H1 (cell line): ENCODE results near the gene CFAP61. TPM values are rescaled to one million over a fixed set of nuclear protein-coding genes. Genes with fewer than 3 reads are reported as not detected.

Experiments
- CTCF ChIA-PET: fragments of 300-600 bp; sonication (Branson Sonifier 250); formaldehyde crosslinking; loops from one replicate; lab custom pipeline; 2021; ENCODE audit not compliant: partially characterized antibody; lab: Charles Lee
- POLR2A ChIA-PET: fragments of 300-600 bp; sonication (Branson Sonifier 250); formaldehyde crosslinking; loops from one replicate; lab custom pipeline; 2021; ENCODE audit warnings: inconsistent platforms; ENCODE audit not compliant: partially characterized antibody; lab: Charles Lee
- DNase-seq, 2 experiments: peaks; one replicate each; pipeline versions ENCODE4 v3.0.0 to v3.0.0-alpha.2; 2010 to 2022; ENCODE audit warnings: low spot score in 2 of 2, low read depth in 1 of 2, mixed read lengths in 1 of 2
- FAIRE-seq: peaks from 2 replicates; lab custom pipeline; 2011; peaks lifted over from hg19 to GRCh38; lab: Jason Lieb, UNC
- H2AFZ ChIP-seq: 2 replicates; pipeline ENCODE4 v1.8.1; 2012; ENCODE audit warnings: low read length, inconsistent platforms
- H2AK5ac ChIP-seq: 2 replicates; pipeline ENCODE4 v1.6.1; 2013; ENCODE audit warnings: low read depth, low read length
- H2BK120ac ChIP-seq: replicated peaks from 2 replicates; pipeline ENCODE3; 2013; ENCODE audit warnings: low read depth, low read length, inconsistent platforms
- H2BK12ac ChIP-seq: 2 replicates; pipeline ENCODE4 v1.6.1; 2013; ENCODE audit warnings: low read depth, low read length
- H2BK15ac ChIP-seq: 2 replicates; pipeline ENCODE4 v1.6.1; 2013; ENCODE audit warnings: low read length
- H2BK20ac ChIP-seq: 2 replicates; pipeline ENCODE4 v1.6.1; 2013; ENCODE audit warnings: low read length
- H2BK5ac ChIP-seq: 2 replicates; pipeline ENCODE4 v1.6.1; 2013; ENCODE audit warnings: low read depth, low read length
- H3K14ac ChIP-seq: 2 replicates; pipeline ENCODE4 v1.6.1; 2013; ENCODE audit warnings: inconsistent platforms; ENCODE audit not compliant: insufficient read length
- H3K18ac ChIP-seq: 2 replicates; pipeline ENCODE4 v1.6.1; 2013; ENCODE audit warnings: low read length; ENCODE audit errors: extremely low read depth
- H3K23ac ChIP-seq: 2 replicates; pipeline ENCODE4 v1.6.1; 2013; ENCODE audit warnings: inconsistent platforms; ENCODE audit not compliant: insufficient read length
- H3K23me2 ChIP-seq: 2 replicates; pipeline ENCODE4 v1.6.1; 2013; ENCODE audit warnings: low read depth, low read length
- H3K27ac ChIP-seq: 2 replicates; pipeline ENCODE4 v1.6.1; 2011; ENCODE audit warnings: low read depth, low read length, inconsistent platforms
- H3K27me3 ChIP-seq, 4 experiments: replicated peaks in 1 of 4; 1 replicate in 1 of 4; 2 replicates in 3 of 4; pipeline versions ENCODE4 v1.6.1 to v1.8.1; 2011 to 2013; ENCODE audit warnings: low read length in 3 of 4, mild to moderate bottlenecking in 3 of 4, inconsistent platforms in 2 of 4, mixed read lengths in 2 of 4, moderate library complexity in 1 of 4; ENCODE audit not compliant: control insufficient read depth in 3 of 4, insufficient read depth in 3 of 4; ENCODE audit errors: extremely low read depth in 1 of 4
- H3K36me3 ChIP-seq, 4 experiments: 2 replicates each; pipeline versions ENCODE4 v1.6.1 to v1.8.1; 2011 to 2013; ENCODE audit warnings: mild to moderate bottlenecking in 4 of 4, low read length in 3 of 4, moderate library complexity in 2 of 4, control low read depth in 1 of 4, inconsistent platforms in 1 of 4; ENCODE audit not compliant: insufficient read depth in 4 of 4, control insufficient read depth in 2 of 4
- H3K4ac ChIP-seq: replicated peaks from 2 replicates; pipeline ENCODE3; 2013; ENCODE audit warnings: low read length, low read depth, mixed read lengths, inconsistent platforms; ENCODE audit not compliant: insufficient read length
- H3K4me1 ChIP-seq, 4 experiments: replicated peaks in 1 of 4; 1 replicate in 1 of 4; 2 replicates in 3 of 4; pipeline versions ENCODE4 v1.6.1 to v1.8.1; 2011 to 2013; ENCODE audit warnings: low read length in 3 of 4, inconsistent platforms in 2 of 4, mixed read lengths in 1 of 4; ENCODE audit not compliant: insufficient read depth in 4 of 4, control insufficient read depth in 3 of 4
- H3K4me2 ChIP-seq, 2 experiments: 2 replicates each; pipeline versions ENCODE4 v1.6.1 to v1.8.1; 2011 to 2013; ENCODE audit warnings: low read depth in 2 of 2, low read length in 2 of 2, control low read depth in 1 of 2, inconsistent platforms in 1 of 2, mild to moderate bottlenecking in 1 of 2; ENCODE audit not compliant: insufficient read depth in 1 of 2
- H3K4me3 ChIP-seq, 4 experiments: fragments of 200-600, 300-600 bp in 1 of 4; sonication (generic), shearing (Covaris generic), sonication (Bioruptor Twin) in 1 of 4; 2 replicates each; pipeline versions ENCODE4 v1.5.1 to v1.8.1; 2011 to 2016; ENCODE audit warnings: low read length in 4 of 4, low read depth in 3 of 4, control low read depth in 2 of 4, inconsistent platforms in 2 of 4, mild to moderate bottlenecking in 2 of 4, mixed read lengths in 1 of 4, moderate library complexity in 1 of 4; ENCODE audit not compliant: insufficient read depth in 2 of 4; ENCODE audit errors: extremely low read depth in 1 of 4
- H3K56ac ChIP-seq: replicated peaks from 2 replicates; pipeline ENCODE3; 2013; ENCODE audit warnings: low read depth, mild to moderate bottlenecking, mixed read lengths, low read length, inconsistent platforms; ENCODE audit not compliant: insufficient read length
- H3K79me1 ChIP-seq: 2 replicates; pipeline ENCODE4 v1.6.1; 2013; ENCODE audit warnings: low read depth, low read length, control low read depth
- H3K79me2 ChIP-seq, 2 experiments: 2 replicates each; pipeline versions ENCODE4 v1.6.1 to v1.8.1; 2012 to 2013; ENCODE audit warnings: low read length in 2 of 2, mild to moderate bottlenecking in 2 of 2, inconsistent platforms in 1 of 2; ENCODE audit not compliant: insufficient read depth in 2 of 2, control insufficient read depth in 1 of 2
- H3K9ac ChIP-seq, 4 experiments: replicated peaks in 1 of 4; 1 replicate in 1 of 4; 2 replicates in 3 of 4; pipeline versions ENCODE4 v1.6.1 to v1.8.1; 2011 to 2013; ENCODE audit warnings: low read depth in 3 of 4, low read length in 3 of 4, control low read depth in 2 of 4, mild to moderate bottlenecking in 2 of 4, moderate library complexity in 2 of 4, inconsistent platforms in 1 of 4; ENCODE audit errors: extremely low read depth in 1 of 4
- H3K9me3 ChIP-seq, 2 experiments: 2 replicates each; pipeline versions ENCODE4 v1.6.1 to v1.8.1; 2012 to 2013; ENCODE audit warnings: mild to moderate bottlenecking in 2 of 2, moderate library complexity in 2 of 2, control low read depth in 1 of 2, inconsistent platforms in 1 of 2, low read depth in 1 of 2, low read length in 1 of 2, mixed read lengths in 1 of 2; ENCODE audit not compliant: insufficient read depth in 2 of 2
- H4K20me1 ChIP-seq, 2 experiments: replicated peaks in 1 of 2; 2 replicates each; pipeline versions ENCODE3 to v1.8.1; 2011 to 2013; ENCODE audit warnings: inconsistent platforms in 2 of 2, low read length in 2 of 2, mild to moderate bottlenecking in 1 of 2; ENCODE audit not compliant: insufficient read depth in 2 of 2, control insufficient read depth in 1 of 2
- H4K5ac ChIP-seq: 2 replicates; pipeline ENCODE4 v1.6.1; 2013; ENCODE audit warnings: low read length, low read depth, mixed read lengths, inconsistent platforms; ENCODE audit not compliant: insufficient read length
- H4K8ac ChIP-seq: 2 replicates; pipeline ENCODE4 v1.8.0; 2013; ENCODE audit warnings: mild to moderate bottlenecking, moderate library complexity, low read length, inconsistent platforms; ENCODE audit not compliant: insufficient read depth; ENCODE audit errors: extremely low read depth
- H4K91ac ChIP-seq: replicated peaks from 2 replicates; pipeline ENCODE3; 2013; ENCODE audit warnings: low read length, mixed read lengths, inconsistent platforms; ENCODE audit not compliant: insufficient read length
- ATF2 ChIP-seq: IDR thresholded peaks from 2 replicates; pipeline ENCODE4 v1.6.1; 2012; ENCODE audit warnings: low read length, inconsistent platforms
- BRCA1 ChIP-seq: IDR thresholded peaks from 2 replicates; pipeline ENCODE4 v1.6.1; 2012; ENCODE audit warnings: low read depth, low read length, improper control_type of control experiment
- CHD1 ChIP-seq: IDR thresholded peaks from 2 replicates; pipeline ENCODE4 v1.6.1; 2012; ENCODE audit warnings: low read depth, low read length, improper control_type of control experiment
- FOSL1 ChIP-seq: IDR thresholded peaks from 2 replicates; pipeline ENCODE4 v1.6.1; 2011; ENCODE audit warnings: mild to moderate bottlenecking, low read depth, low read length, moderate library complexity; ENCODE audit not compliant: insufficient read depth
- GABPA ChIP-seq: IDR thresholded peaks from 2 replicates; pipeline ENCODE4 v1.6.1; 2011; ENCODE audit warnings: mild to moderate bottlenecking, low read length, moderate library complexity, borderline replicate concordance; ENCODE audit not compliant: insufficient read depth
- HDAC2 ChIP-seq, 2 experiments: fragments of 300-600 bp in 1 of 2; sonication (generic) in 1 of 2; IDR thresholded peaks; 2 replicates each; pipeline ENCODE4 v1.6.1; 2011 to 2012; ENCODE audit warnings: low read depth in 2 of 2, low read length in 2 of 2, mild to moderate bottlenecking in 2 of 2, moderate library complexity in 2 of 2, borderline replicate concordance in 1 of 2, inconsistent platforms in 1 of 2
- HDAC6 ChIP-seq: IDR thresholded peaks from one replicate; pipeline ENCODE4 v1.7.1; 2012; ENCODE audit warnings: low read depth, mild to moderate bottlenecking, inconsistent platforms, low read length, moderate library complexity
- KDM4A ChIP-seq: IDR thresholded peaks from one replicate; pipeline ENCODE4 v1.7.1; 2012; ENCODE audit warnings: low read depth, mild to moderate bottlenecking, moderate library complexity, low read length, inconsistent platforms; ENCODE audit not compliant: severe bottlenecking
- MAFK ChIP-seq: IDR thresholded peaks from 2 replicates; pipeline ENCODE4 v1.6.1; 2012; ENCODE audit warnings: low read depth, mild to moderate bottlenecking, improper control_type of control experiment, low read length
- MAX ChIP-seq: IDR thresholded peaks from 2 replicates; pipeline ENCODE4 v1.6.1; 2012; ENCODE audit warnings: inconsistent platforms
- NRF1 ChIP-seq: IDR thresholded peaks from 2 replicates; pipeline ENCODE4 v1.6.1; 2011; ENCODE audit warnings: mild to moderate bottlenecking, low read depth, low read length, improper control_type of control experiment
- SIN3A ChIP-seq, 2 experiments: IDR thresholded peaks in 1 of 2; conservative IDR thresholded peaks in 1 of 2; 2 replicates each; pipeline ENCODE4 v1.6.1; 2011 to 2012; ENCODE audit warnings: low read length in 2 of 2, improper control_type of control experiment in 1 of 2, low read depth in 1 of 2, mild to moderate bottlenecking in 1 of 2
- WGBS, 2 experiments: shearing (Covaris generic) in 1 of 2; methylation state at CpG; one replicate each; pipeline versions ENCODE4 v1.1.6 to v1.1.7; 2013 to 2015; ENCODE audit warnings: low lambda C conversion rate in 2 of 2, mixed read lengths in 2 of 2, inconsistent platforms in 1 of 2, low coverage in 1 of 2, missing lambda C conversion rate in 1 of 2; ENCODE audit not compliant: insufficient replicate concordance in 2 of 2, insufficient coverage in 1 of 2, insufficient read length in 1 of 2; ENCODE audit errors: extremely low coverage in 1 of 2, missing lambda C conversion rate in 1 of 2; 5-methylcytosine and 5-hydroxymethylcytosine counted together
- polyA plus RNA-seq, 7 experiments: library from polyadenylated mRNA; depleted of rRNA in 3 of 7; stranded (reverse) in 5 of 7; unstranded in 2 of 7; fragments of >200 nt in 5 of 7; fragments of 200-250 nt in 2 of 7; gene quantifications; 1 replicate in 5 of 7; 2 replicates in 1 of 7; 4 replicates in 1 of 7; pipeline versions ENCODE4 v1.2.1 to v1.2.3, GENCODE V29; 2011 to 2013; ENCODE audit warnings: missing spikeins in 2 of 7, mixed read lengths in 2 of 7
- total RNA-seq: library from RNA; stranded (reverse); fragmentation: NEBNext Ultra II Directional; extraction: Animal tissue kit (Norgen Biotek cat#: 25700); gene quantifications from 2 replicates; pipeline ENCODE4 v1.2.1, GENCODE V29; 2021

The CFAP61 gene
- total and polyA plus RNA-seq, 2 of the 8 experiments (the other 6 are each of a cell fraction or from before 2014, with no cell fraction given) = 0.29 to 0.61 TPM

GRCh38 chr20:20143646-20144045 lies 91.3 kb downstream of the CFAP61 start:
- no peaks in the 10 kb centered on the region for H3K9me3 ChIP-seq
- no peak overlapping the region for H2BK120ac ChIP-seq
- no peaks in the 10 kb centered on the region for H3K4me1 ChIP-seq
- H4K5ac ChIP-seq = no peak overlapping the region
- H4K20me1 ChIP-seq = no peaks in the 10 kb centered on the region
- H2BK15ac ChIP-seq = no peak overlapping the region
- ChIA-PET POLR2A (no interaction called here), CTCF (no interaction called here)
- no peak overlapping the region for H3K9ac ChIP-seq
- no peak overlapping the region for H4K91ac ChIP-seq
- TF ChIP-seq GABPA = no peak
- TF ChIP-seq MAFK = no peak
- no peak for TF ChIP-seq SIN3A (conservative IDR thresholded peaks at IDR 0.05 in 1 of 2, IDR thresholded peaks at IDR 0.05 in 1 of 2; ENCODE audit: low read depth in 1 of 2, low read length in 2 of 2)
- no peak for TF ChIP-seq HDAC6
- no peak for TF ChIP-seq KDM4A
- TF ChIP-seq FOSL1 = no peak
- TF ChIP-seq BRCA1 = no peak
- no peak for TF ChIP-seq NRF1
- TF ChIP-seq MAX = no peak
- no peak for TF ChIP-seq ATF2
- TF ChIP-seq HDAC2 (IDR thresholded peaks at IDR 0.05; ENCODE audit: borderline replicate concordance in 1 of 2, low read depth in 2 of 2, low read length in 2 of 2) = no peak
- no peak for TF ChIP-seq CHD1
- no peak overlapping the region for H4K8ac ChIP-seq
- H3K4me3 ChIP-seq = no peak overlapping the region
- no peak overlapping the region for H3K4me2 ChIP-seq
- no peak overlapping the region for H2BK5ac ChIP-seq
- no peak overlapping the region for H2BK12ac ChIP-seq
- H3K27ac ChIP-seq = no peak overlapping the region
- H3K23ac ChIP-seq = no peak overlapping the region
- WGBS, 2 experiments = 83% methylated on average over 2 of the region's 2 CpGs; no CpG with 5 or more reads in 1 of the 2 experiments
- no peak for DNase-seq
- no peak overlapping the region for H2BK20ac ChIP-seq
- no peak overlapping the region for H3K4ac ChIP-seq
- no peaks in the 10 kb centered on the region for H3K27me3 ChIP-seq
- no peak for FAIRE-seq
- H2AFZ ChIP-seq = no peak overlapping the region
- no peak overlapping the region for H3K56ac ChIP-seq
- H2AK5ac ChIP-seq = no peak overlapping the region
- H3K18ac ChIP-seq = no peak overlapping the region
- H3K79me2 ChIP-seq = no peaks in the 10 kb centered on the region
- H3K14ac ChIP-seq = no peak overlapping the region
- no peaks in the 10 kb centered on the region for H3K36me3 ChIP-seq
- no peaks in the 10 kb centered on the region for H3K79me1 ChIP-seq
- H3K23me2 ChIP-seq = no peaks in the 10 kb centered on the region
